IPS-18a (cell line): ENCODE results near the gene TAGLN3.

Experiments used
- H3K27ac ChIP-seq: one replicate; pipeline ENCODE4 v1.5.1; 2013; ENCODE audit warnings: low read length
- H3K27me3 ChIP-seq: one replicate; pipeline ENCODE4 v1.6.1; 2013; ENCODE audit warnings: mild to moderate bottlenecking, low read length; ENCODE audit not compliant: control insufficient read depth, insufficient read depth
- H3K36me3 ChIP-seq: one replicate; pipeline ENCODE4 v1.6.1; 2013; ENCODE audit warnings: low read depth, low read length; ENCODE audit not compliant: control insufficient read depth
- H3K4me1 ChIP-seq: one replicate; pipeline ENCODE4 v1.6.1; 2013; ENCODE audit warnings: low read depth, low read length; ENCODE audit not compliant: control insufficient read depth
- H3K4me3 ChIP-seq: one replicate; pipeline ENCODE4 v1.5.1; 2013; ENCODE audit warnings: low read length
- H3K9ac ChIP-seq: one replicate; pipeline ENCODE4 v1.6.1; 2013; ENCODE audit warnings: mild to moderate bottlenecking, low read length, moderate library complexity
- H3K9me3 ChIP-seq: one replicate; pipeline ENCODE4 v1.6.1; 2013; ENCODE audit warnings: low read depth, low read length; ENCODE audit not compliant: control insufficient read depth

Gene TAGLN3

DNA sequence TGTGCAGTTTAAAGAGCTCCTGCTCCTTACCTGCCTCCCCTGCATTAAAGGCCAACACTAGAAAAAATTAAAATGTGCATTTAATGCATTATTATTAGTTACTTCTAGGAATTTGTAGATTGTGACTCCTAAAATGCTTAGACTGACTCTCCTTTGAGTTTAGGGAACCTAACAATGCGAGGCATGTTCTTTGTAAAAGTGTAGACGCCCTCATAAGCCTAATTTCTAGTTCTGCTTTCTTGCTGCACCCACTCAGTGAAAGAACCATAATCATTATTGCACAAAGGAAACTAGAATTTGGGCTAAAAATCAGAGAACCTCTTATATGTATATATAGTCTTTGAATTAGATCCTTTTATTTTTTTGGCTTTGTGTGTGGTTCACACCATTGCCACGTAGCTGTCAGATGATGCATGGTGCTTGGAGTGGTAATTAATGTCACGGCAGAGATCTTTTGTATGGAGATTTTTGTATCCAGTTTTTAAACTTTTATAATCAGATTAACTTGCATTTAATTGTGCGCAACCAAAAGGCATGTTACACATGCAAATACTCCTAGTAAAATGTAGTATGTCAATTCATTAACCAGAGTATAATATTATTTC lies 19.2 kb upstream of the TAGLN3 start:
- H3K4me1 ChIP-seq = peaks cover 4% of the 10 kb centered on the region
- H3K4me3 ChIP-seq = peak overlapping the region; percentile 83
- peak overlapping the region; percentile 63 for H3K9ac ChIP-seq
- no peaks in the 10 kb centered on the region for H3K27me3 ChIP-seq
- H3K27ac ChIP-seq = no peak overlapping the region
- no peaks in the 10 kb centered on the region for H3K9me3 ChIP-seq
- peaks cover 7% of the 10 kb centered on the region for H3K36me3 ChIP-seq

DNA sequence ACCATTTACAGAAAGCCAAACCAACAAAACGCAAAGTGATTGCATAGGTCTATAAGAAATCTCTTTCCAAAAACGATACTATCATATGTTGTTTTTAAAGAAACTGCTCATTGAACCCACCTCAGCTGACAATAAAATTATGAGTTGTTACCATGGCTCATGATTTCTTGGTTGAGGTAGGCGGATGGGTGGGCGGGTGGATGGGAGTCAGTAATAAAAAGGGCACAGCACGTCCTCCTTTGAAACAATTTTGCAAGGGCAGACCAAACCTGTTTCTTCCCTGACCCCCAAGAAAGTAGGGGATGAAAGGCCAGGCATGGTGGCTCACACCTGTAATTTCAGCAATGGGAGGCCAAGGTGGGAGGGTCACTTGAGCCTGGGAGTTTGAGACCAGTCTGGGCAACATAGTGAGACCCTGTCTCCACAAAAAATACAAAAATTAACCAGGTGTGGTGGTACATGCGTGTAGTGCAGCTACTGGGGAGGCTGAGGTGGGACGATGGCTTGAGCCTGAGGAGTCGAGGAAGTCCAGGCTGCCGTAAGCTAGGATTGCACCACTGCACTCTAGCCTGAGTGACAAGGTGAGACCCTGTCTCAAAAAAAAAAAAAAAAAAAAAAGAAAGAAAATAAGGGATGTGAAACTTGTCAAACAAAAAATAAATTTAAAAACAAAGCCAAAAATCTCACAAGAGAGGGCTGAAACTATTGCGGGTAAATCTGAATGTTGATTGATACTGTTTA lies 17.8 kb upstream of the TAGLN3 start:
- Histone ChIP-seq H3K36me3 (peaks cover 6% of the 10 kb centered on the region), H3K4me3 (peak overlapping the region; percentile 83)

GRCh38 chr3:111981457-111981763 lies 17.3 kb upstream of the TAGLN3 start:
- no peaks in the 10 kb centered on the region for H3K27me3 ChIP-seq
- H3K9me3 ChIP-seq = no peaks in the 10 kb centered on the region
- H3K9ac ChIP-seq = no peak overlapping the region
- H3K36me3 ChIP-seq = peaks cover 6% of the 10 kb centered on the region
- H3K4me1 ChIP-seq = peaks cover 4% of the 10 kb centered on the region
- no peak overlapping the region for H3K27ac ChIP-seq
- H3K4me3 ChIP-seq = no peak overlapping the region

More for the DNA sequence above, 17.8 kb upstream of the TAGLN3 start:
- Histone ChIP-seq H3K27ac (no peak overlapping the region), H3K9me3 (no peaks in the 10 kb centered on the region), H3K27me3 (no peaks in the 10 kb centered on the region), H3K4me1 (peaks cover 4% of the 10 kb centered on the region), H3K9ac (no peak overlapping the region)

DNA sequence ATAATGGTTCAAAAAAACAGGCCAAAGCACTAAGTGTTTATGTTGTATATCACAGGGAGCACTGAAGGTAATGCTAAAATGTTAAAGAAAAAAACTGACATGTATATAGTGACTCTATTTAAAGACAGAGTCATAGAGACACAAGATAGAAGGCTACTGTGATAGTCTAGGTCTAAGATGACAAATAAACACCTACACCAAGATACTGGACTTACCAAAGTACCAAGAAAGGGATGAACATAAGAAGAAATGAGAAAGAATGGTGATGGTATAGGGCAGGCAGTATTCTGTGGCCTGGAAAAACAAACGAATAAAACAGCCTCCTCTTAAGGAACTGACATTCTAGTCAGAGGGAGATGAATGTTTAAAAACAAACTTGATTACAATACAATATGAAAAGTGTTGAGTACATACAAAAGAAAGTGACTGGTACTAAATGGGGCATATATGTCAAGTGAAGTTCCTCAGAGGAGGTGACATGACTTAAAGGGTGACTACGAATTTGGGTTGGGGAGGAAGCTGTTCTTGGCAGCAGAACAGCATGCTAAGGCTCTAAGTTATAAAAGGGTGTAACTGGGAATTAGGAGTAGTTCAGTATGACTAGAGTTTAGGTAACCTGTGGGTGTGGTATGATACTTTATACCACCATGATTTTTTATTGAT lies 14.0 kb upstream of the TAGLN3 start:
- Histone ChIP-seq H3K4me3 (no peak overlapping the region), H3K27me3 (no peaks in the 10 kb centered on the region), H3K27ac (no peak overlapping the region), H3K9me3 (no peaks in the 10 kb centered on the region), H3K36me3 (peaks cover 22% of the 10 kb centered on the region), H3K9ac (no peak overlapping the region), H3K4me1 (peaks cover 1% of the 10 kb centered on the region)

- H3K27ac ChIP-seq = no peak overlapping the region
- no peaks in the 10 kb centered on the region for H3K9me3 ChIP-seq
- peaks cover 29% of the 10 kb centered on the region for H3K36me3 ChIP-seq
- no peak overlapping the region for H3K9ac ChIP-seq
- H3K27me3 ChIP-seq = no peaks in the 10 kb centered on the region
- H3K4me3 ChIP-seq = no peak overlapping the region
- H3K4me1 ChIP-seq = no peaks in the 10 kb centered on the region
Measured at GRCh38 chr3:111986800-111987199, 11.9 kb upstream of the TAGLN3 start.

DNA sequence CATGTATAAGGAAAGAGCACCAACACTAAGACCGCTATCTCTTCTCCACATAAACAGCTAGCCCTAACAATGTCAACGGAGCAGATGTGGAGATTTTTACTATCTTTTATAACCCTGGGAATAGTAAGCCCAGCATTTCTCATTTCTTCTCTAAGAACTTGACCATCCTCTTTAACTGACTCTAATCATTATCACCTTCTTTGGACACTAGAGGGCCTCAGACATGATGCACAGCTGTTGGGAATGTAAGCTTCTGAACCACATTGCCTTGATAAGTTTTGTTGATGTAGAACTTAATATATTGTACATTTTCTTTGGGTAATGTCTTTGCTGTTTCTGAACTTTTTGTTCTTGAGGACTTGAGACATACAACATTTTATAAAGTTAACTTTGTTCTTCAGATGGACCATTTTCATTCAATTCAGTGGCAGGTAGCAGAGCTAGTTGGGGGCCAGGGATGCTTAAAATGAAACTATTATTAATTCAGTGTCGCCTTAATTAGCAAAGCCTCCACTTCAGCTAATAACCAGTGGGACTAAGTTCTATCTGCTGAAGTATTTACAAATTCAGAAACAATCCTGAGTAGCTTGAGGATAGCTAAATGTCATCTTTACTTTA lies 9.6 kb upstream of the TAGLN3 start:
- H3K9ac ChIP-seq = no peak overlapping the region
- H3K27ac ChIP-seq = no peak overlapping the region
- no peak overlapping the region for H3K4me3 ChIP-seq
- H3K27me3 ChIP-seq = no peaks in the 10 kb centered on the region
- peaks cover 24% of the 10 kb centered on the region for H3K36me3 ChIP-seq
- no peaks in the 10 kb centered on the region for H3K9me3 ChIP-seq
- H3K4me1 ChIP-seq = peaks cover 6% of the 10 kb centered on the region

DNA sequence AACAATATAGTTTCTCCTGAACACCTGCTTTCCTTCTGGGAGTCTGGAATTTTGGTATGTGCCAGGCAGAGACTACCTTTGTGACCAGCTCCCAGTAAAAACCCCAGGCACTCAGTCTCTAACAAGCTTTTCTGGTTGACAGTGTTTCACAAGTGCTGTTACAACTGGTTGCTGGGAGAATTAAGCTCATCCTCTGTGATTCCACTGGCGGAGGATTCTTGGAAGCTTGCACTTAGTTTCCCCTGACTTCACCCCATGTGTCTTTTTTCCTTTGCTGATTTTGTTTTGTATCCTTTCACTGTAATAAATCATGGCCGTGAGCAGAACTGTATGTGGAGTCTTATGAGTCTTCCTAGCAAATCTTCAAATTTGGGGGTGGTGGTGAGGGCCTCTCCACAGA lies 5.7 kb upstream of the TAGLN3 start:
- Histone ChIP-seq H3K4me3 (no peak overlapping the region), H3K27me3 (peaks cover 7% of the 10 kb centered on the region), H3K4me1 (peaks cover 6% of the 10 kb centered on the region), H3K36me3 (peaks cover 11% of the 10 kb centered on the region), H3K9me3 (no peaks in the 10 kb centered on the region), H3K9ac (no peak overlapping the region), H3K27ac (no peak overlapping the region)

- peaks cover 5% of the 10 kb centered on the region for H3K36me3 ChIP-seq
- H3K9ac ChIP-seq = peak overlapping the region; percentile 74
- peaks cover 21% of the 10 kb centered on the region for H3K4me1 ChIP-seq
- no peak overlapping the region for H3K27ac ChIP-seq
- H3K27me3 ChIP-seq = peaks cover 37% of the 10 kb centered on the region
- peak overlapping the region; percentile 82 for H3K4me3 ChIP-seq
- H3K9me3 ChIP-seq = no peaks in the 10 kb centered on the region
Measured at GRCh38 chr3:111999484-112000324, 982 bp downstream of the TAGLN3 start.

DNA sequence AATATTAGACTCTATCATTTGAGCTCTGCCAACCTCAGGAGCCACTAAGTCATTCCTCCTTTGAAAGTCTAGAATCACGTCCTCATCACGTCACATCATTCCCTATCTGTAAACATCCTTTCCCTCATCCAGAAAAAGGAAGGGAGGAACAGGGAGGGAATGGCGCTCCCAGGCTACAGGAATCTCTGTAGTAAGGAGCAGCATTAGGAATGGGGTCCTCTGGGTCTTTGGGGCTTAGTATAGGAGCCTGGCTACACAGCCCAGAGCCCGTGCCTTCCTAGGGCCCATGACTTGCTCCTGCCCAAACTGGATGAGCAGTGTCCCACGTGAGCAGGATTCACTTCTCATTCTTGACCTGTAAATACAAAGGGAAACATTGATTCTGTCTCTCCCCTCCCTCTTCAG lies 1.6 kb downstream of the TAGLN3 start:
- H3K9me3 ChIP-seq = no peaks in the 10 kb centered on the region
- H3K9ac ChIP-seq = peak overlapping the region; percentile 74
- H3K4me1 ChIP-seq = peaks cover 21% of the 10 kb centered on the region
- H3K36me3 ChIP-seq = peaks cover 10% of the 10 kb centered on the region
- peaks cover 37% of the 10 kb centered on the region for H3K27me3 ChIP-seq
- no peak overlapping the region for H3K27ac ChIP-seq
- peak overlapping the region; percentile 82 for H3K4me3 ChIP-seq

DNA sequence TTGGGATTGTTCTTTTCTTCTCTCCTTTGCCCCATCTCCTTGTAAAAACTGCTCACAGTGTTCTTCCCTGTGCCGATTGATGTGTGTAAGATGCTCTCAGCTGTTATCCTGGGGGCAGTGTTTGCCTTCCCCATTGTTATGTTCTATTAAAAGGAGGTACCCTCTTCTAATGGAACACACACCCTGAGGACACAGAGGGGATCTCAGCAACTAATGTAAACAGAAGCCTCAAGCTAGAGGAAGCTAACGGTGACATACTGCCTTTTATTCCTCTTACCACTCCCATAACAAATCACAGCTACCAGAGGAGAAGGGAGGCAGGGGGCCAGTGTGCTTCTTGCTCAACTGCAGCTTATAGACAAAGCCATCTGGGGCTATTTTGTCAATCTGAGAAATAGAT lies 2.2 kb downstream of the TAGLN3 start:
- Histone ChIP-seq H3K9me3 (no peaks in the 10 kb centered on the region), H3K27me3 (peaks cover 37% of the 10 kb centered on the region), H3K4me1 (peaks cover 21% of the 10 kb centered on the region), H3K9ac (no peak overlapping the region), H3K36me3 (peaks cover 10% of the 10 kb centered on the region), H3K27ac (no peak overlapping the region), H3K4me3 (peak overlapping the region; percentile 82)

DNA sequence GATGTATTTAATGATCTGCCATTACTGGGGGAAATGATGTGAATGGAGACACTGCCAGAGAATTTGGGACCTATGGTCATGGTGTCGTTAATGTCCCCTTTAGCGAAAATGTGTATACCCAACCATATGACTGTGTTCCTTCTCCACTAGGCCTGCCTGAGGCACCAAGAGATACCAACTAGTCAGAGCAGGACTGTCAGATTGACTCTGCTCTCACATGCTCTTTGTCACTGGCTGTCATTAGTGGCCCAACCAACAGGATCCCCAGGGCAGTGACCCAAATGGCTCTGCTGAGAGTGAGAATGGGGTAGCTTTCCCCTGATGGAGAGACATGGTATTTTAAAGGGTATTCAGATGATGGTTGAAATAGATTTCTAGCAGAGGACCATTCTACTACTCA lies 2.8 kb downstream of the TAGLN3 start:
- Histone ChIP-seq H3K36me3 (peaks cover 14% of the 10 kb centered on the region), H3K4me3 (peak overlapping the region; percentile 82), H3K27ac (no peak overlapping the region), H3K27me3 (peaks cover 37% of the 10 kb centered on the region), H3K4me1 (peaks cover 21% of the 10 kb centered on the region), H3K9ac (no peak overlapping the region), H3K9me3 (no peaks in the 10 kb centered on the region)
